NOMO-1 (cell line): ENCODE data around the gene ADGRF1.

Source experiments
- DNase-seq, 2 experiments: peaks; one replicate each; lab custom pipeline; 2025; ENCODE audit not compliant: unreplicated experiment in 2 of 2; lab: John Stamatoyannopoulos, UW

The ADGRF1 gene

GRCh38 chr6:46985943-46986342 is 56.2 kb downstream of the ADGRF1 start:
- DNase-seq = peak in 1 of 2 experiments; percentile 39

DNA sequence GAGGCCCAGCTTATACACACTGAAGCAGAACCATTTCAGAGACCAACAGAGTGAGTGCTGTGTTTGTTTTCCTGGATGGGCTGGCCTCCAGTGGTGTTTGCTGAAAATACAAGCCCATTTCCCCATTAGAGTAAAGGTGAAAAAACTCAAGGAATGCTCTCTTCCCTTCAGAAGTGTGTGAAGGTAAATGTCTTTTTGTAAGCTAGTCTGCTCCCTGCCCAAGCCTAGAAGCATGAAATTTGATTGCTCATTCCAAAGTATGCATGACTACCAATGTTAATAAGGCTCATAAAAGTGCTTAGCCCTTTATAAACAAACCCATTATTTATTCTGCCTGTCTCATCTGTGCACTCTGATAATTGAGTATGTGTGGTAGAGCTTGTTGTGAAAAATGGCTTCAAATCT is 59.1 kb downstream of the ADGRF1 start:
- DNase-seq = no peak

DNA sequence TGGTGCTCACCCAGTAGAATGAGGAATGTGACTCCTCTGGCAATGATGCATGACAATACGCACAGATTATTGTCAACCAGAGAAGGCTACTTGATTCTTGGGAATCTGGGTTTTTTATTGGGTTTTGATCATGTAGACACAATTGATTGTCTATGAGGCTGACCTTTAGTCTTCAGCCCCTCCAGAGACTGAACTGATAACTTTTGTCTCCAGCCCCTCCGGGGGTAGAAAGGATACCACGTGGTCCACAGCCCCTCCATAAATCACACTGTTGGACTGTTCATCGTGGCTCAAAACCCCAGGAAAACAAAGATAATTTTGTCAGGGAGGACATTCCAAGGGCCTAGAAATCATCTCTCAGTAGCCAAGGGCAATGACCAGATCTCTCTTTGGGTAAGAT is 62.9 kb downstream of the ADGRF1 start:
- no peak for DNase-seq

DNA sequence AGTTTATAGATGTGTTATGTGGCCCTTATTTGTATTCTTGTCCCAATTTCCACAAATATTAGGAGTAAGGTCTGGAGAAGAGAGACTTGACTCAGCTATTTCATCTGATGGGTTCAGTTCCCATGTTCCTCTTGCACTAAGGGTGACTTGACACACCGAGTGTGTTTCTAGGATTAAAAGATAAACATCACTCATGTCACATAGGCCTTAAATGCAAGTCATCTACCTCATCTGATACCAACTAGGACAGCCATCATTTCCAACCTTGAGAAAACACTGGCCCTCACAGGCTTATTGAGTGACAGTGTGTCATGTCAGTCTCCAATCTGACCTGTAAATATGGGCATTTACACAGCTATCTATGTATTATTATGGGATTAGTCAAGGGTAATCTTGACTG is 67.3 kb downstream of the ADGRF1 start:
- no peak for DNase-seq

DNA sequence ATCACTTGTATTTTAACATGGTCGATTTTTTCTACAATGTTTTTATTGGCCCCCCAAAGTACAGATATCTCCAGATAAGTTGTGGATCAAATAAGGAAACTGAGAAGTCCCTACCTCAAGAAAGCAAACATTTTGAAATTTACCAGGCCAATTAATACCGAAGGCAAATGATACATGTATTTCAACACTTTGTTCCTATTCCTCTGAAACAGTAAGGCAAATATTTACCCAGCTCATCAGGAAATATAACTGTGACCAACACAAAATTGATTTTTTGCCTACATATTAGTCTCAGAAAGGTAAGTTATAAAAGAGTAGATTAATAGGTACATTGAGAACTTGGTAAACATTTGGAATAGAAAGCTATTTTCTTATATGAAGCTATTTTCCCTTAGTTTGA is 69.1 kb downstream of the ADGRF1 start:
- DNase-seq = no peak

DNA sequence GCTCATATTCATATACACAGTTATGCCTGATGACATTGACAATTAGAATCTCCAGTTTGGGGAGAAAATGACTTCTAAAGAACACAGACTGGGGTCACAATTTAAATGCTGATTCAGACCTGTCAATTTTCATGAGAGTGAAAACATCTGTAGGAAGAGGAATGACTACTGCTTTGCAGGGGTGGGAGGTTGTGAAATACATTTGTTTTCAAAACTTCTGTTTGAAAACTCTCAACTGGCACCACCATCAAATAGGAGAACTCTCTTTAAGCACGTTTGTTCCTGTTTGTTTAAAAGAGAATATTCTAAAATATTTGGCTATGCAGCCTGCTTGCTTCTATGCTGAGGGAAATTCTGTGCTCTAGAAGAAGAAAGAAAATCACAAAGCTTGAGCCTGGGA is 69.6 kb downstream of the ADGRF1 start:
- peak; percentile 38 to 67 for DNase-seq

DNA sequence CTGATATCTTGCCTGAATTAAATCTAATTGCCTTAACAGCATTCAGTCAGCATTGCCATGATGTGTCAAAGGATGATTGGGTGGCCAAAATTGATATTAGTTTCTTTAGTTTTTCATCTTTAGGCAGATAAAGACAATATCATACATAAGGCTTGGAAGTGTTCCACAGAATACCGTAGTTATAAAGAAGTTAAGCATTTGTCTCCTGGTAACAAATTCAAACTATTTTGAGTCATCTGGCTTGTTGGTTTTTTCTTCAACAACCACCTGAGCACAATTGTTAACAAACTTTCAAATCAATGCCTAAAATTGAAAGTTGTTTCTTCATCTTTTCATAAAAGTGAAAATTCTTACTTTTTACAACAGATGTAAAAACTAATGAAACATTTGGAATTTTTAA is 72.9 kb downstream of the ADGRF1 start:
- no peak for DNase-seq

- DNase-seq = no peak
Observed at GRCh38 chr6:46967826-46968349, 74.2 kb downstream of the ADGRF1 start.

DNA sequence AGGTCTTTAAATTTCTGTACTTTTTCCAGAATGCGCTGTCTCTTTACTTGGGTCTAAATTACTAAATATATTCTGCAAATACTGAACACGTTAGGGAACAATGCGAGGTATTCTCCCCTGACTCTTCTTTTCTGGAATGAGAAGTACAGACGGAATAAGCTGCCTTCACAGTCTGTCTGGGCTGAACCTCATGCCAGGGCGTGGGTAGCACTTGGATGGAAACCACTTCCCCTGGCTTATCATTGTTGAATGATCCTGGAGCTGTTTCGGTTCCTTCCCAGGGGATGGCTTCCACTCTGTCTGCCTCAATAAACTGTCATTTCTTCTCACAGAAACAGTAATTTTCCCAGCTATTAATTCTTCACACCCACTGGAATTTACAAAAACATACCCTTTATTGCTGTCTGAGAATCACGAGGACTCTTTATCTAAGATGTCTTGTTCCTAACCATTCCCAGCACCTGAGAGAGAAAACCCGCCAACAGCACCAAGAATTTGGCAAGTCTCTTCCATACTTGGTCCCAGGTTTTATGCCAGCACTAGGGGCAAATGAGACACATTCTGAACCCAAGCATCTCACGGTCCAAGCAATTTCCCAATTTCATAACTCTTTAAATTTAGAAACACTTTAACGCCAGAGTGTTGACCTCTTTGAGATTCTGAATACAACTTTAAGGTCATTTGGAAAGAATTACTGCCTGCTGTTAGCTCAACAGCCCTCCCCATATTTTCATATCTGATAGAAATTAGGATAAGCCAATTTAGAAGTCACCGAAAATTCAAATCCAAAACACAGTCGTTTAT is 77.2 kb downstream of the ADGRF1 start:
- no peak for DNase-seq

DNA sequence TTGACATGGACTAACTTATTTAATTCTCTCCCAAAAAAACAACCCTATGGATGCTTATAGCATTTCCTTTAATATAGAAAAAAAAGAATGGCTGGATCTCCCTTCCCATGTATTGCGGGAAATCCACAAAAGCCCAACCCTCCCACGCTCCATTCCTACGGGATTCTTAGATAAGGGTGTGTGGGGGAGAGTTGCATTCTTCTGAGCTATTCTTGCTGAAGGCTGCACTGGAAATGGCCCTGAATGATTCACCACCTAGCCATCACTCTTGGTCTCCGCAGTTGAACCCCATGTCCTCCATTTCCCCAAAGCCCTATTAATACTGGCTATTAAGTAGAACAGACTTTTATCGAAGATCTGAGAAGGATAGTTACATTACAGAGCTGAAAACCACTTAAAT is 78.5 kb downstream of the ADGRF1 start:
- no peak for DNase-seq

- no peak for DNase-seq
Observed at GRCh38 chr6:46963039-46963438, 79.1 kb downstream of the ADGRF1 start.

DNA sequence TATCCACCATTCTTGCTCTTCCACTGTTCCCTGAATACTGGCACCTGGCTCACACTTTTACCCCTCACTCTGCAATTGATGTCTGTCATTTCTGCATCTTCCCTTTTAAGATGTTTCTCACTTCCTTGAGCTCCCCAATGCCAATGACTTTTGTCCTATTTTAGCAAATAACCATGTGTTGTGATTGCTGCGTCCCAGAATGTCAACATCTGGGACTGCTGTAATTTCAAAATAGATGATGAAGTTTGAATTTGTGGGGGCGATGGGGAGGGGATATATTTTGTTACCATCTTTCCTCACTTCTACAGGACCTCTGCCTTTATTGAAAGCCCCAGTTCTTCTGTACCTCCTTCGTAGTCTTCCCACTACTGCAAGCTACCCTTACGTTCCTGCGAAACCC is 80.4 kb downstream of the ADGRF1 start:
- DNase-seq = no peak

DNA sequence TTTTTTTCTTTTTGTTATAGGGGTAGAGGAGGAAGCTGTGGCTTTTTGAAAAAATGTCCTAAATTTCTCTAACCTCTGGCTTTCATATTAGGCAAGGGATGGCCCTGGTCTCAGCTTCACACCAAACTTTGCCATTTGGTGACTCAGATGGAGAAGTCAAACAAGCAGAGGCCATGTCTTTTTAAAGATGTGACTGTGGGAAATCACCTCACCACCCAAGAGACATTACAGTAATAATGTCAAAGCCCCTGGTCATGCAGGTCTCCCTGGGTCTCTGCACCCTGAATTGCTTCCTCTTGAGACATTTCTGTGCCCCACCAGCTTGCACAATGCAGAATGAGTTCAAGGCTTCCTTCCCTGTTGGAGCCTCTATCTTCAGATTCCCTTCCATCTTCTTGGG is 80.9 kb downstream of the ADGRF1 start:
- peak; percentile 9 to 39 for DNase-seq

DNA sequence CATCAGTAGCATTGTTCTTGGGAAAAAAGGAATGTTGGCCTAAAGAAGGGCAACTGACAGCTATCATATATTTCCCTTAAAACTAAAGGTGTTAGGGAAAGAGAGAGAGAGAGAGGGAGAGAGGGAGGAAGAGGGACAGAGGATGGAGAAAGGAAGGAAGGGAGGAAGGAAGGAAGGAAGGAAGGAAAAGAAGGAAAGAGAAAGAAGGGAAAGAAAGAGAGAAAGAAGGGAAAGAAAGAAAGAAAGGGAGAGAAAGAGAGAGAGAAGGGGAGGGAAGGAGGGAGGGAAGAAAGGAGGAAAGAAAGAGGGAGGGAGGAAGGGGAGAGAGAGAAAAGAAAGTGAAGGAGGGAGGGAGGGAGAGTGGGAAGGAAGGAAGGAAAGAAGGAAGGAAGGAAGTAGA is 82.7 kb downstream of the ADGRF1 start:
- no peak for DNase-seq

DNA sequence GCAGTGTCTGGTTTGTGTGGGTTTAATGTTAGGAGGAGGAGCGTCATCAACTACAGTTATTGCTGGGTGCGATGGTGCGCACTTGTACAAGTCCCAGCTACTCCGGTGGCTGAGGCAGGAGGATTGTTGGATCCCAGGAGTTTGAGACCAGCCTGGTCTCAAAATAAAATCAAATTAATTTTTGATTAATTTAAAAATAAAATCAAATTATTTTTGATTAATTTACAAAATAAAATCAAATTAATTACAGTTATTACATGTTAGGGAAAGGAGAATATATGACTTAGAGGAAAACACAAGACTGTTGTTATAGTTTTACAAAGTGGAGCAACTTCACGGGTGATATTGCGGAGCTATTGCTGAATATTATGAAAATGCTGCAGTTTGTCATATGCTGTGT is 85.7 kb downstream of the ADGRF1 start:
- no peak for DNase-seq

- DNase-seq = no peak
Observed at GRCh38 chr6:46954837-46955451, 87.2 kb downstream of the ADGRF1 start.

GRCh38 chr6:46953921-46954320 is 88.2 kb downstream of the ADGRF1 start:
- no peak for DNase-seq

DNA sequence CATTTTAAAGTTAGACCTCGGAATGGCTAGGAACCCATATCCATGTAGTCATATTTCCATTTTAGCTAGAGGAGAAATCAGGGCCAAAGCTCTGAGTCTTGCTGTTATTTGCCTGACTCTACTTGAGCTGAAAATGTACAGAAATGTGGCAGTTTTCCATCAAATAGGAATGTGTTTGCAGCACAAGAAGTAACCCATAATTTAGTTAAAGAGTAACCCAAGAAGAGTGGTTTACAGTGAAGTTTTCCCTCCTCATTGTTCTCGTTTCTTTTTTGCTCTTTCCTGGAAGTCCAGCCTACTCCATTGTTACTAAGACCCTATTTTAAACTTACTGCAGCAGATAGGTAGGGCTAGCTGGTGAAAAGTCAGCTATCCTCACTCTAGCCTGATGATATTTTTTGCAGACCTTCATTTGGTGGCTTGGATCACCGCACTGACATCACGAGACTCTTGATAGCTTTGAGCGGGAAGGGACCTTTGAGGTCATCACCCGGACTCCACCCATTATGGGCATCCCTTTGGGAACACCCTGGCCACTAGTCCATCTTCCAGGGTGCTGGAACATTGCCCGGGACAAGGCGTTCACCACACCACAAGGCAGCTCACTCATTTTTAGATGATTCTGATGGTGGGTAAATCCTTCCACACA is 92.4 kb downstream of the ADGRF1 start:
- no peak for DNase-seq

- no peak for DNase-seq
Observed at GRCh38 chr6:46948699-46949098, 93.4 kb downstream of the ADGRF1 start.
